Left lung (tissue), 10 donors: ENCODE measurements around the gene TMEM222. TPM values are rescaled to one million over a fixed set of nuclear protein-coding genes. Genes with fewer than 3 reads are reported as not detected.
A peak's percentile ranks its signal among the peaks of the same experiment; 100 is the strongest.

Experiments
- ATAC-seq: fragments of 200-7000 bp; cut with Tn5 transposase; one replicate; pipeline ENCODE4 v1.9.1; 2020; ENCODE audit warnings: moderate library complexity
- DNase-seq, 4 donors: peaks; one replicate each; pipeline ENCODE4 v3.0.0-alpha.2; 2013 to 2020
- H3K27ac ChIP-seq, 2 donors: fragments of 200-600 bp; sonication (generic) in 1 of 2; one replicate each; pipeline versions ENCODE4 v1.5.0 to v1.8.0; 2020 to 2021
- H3K27me3 ChIP-seq, 2 donors: fragments of 200-600 bp; sonication (generic) in 1 of 2; one replicate each; pipeline versions ENCODE4 v1.5.0 to v1.8.0; 2020 to 2021
- H3K36me3 ChIP-seq, 2 donors: fragments of 200-600 bp; sonication (generic) in 1 of 2; one replicate each; pipeline versions ENCODE4 v1.5.0 to v1.8.0; 2020 to 2021
- H3K4me1 ChIP-seq, 2 donors: fragments of 200-600 bp; one replicate each; pipeline ENCODE4 v1.8.0; 2021
- H3K4me3 ChIP-seq, 2 donors: fragments of 200-600 bp; sonication (generic) in 1 of 2; one replicate each; pipeline versions ENCODE4 v1.5.0 to v1.8.0; 2020 to 2021; ENCODE audit warnings: mild to moderate bottlenecking in 1 of 2
- H3K9me3 ChIP-seq, 2 donors: fragments of 200-600 bp; sonication (generic) in 1 of 2; one replicate each; pipeline versions ENCODE4 v1.5.0 to v1.8.0; 2020 to 2021
- CTCF ChIP-seq, 2 donors: fragments of 200-600 bp; sonication (generic) in 1 of 2; IDR thresholded peaks; one replicate each; pipeline versions ENCODE4 v1.5.0 to v1.8.0; 2021; ENCODE audit warnings: antibody characterized with exemption in 2 of 2
- intact Hi-C, 2 donors: fragments of 100-400 bp; cut with DNase I; formaldehyde crosslinking; loops; one replicate each; pipeline versions ENCODE4 v1.11.2 to v1.14.2; 2022
- polyA plus RNA-seq, 6 donors: library from polyadenylated mRNA; unstranded; fragments of 120-200 nt; gene quantifications; one replicate each; pipeline ENCODE4 v1.2.1, GENCODE V29; 2013; ENCODE audit not compliant: insufficient read length in 6 of 6
- total RNA-seq, 2 donors: library from RNA; stranded (reverse); fragmentation: NEBNext Ultra II Directional; extraction: Animal tissue kit (Norgen Biotek cat#: 25700); gene quantifications; one replicate each; pipeline ENCODE4 v1.2.1, GENCODE V29; 2021
- donor health status: DM: no; HTN: yes; CAD: no.
- donor health status: DM: no; HTN: no; CAD: no.

The TMEM222 gene
- total and polyA plus RNA-seq, 8 donors, result 29.4 to 40.4 (median 35.7) TPM

GRCh38 chr1:27380224-27380623 lies 58.3 kb downstream of the TMEM222 start:
- no peak for TF ChIP-seq CTCF (IDR thresholded peaks at IDR 0.05)
- peaks cover 3 to 30% of the 10 kb centered on the region in 2 donors for H3K4me1 ChIP-seq
- no peaks in the 10 kb centered on the region for H3K9me3 ChIP-seq
- H3K36me3 ChIP-seq, result no peaks in the 10 kb centered on the region
- H3K4me3 ChIP-seq, result no peak overlapping the region
- H3K27me3 ChIP-seq, result peaks cover 0 to 10% of the 10 kb centered on the region in 2 donors
- DNase-seq (no peak), ATAC-seq (no peak)
- H3K27ac ChIP-seq, result no peak overlapping the region
- intact Hi-C loops, result loop anchor here in 1 of 2 donors (10.0 kb wide), 1 partner anchor 275 kb away; no protein-coding TSS in a partner anchor

- no peak for TF ChIP-seq CTCF (IDR thresholded peaks at IDR 0.05)
- intact Hi-C loops, result loop anchor here in 1 of 2 donors (10.0 kb wide), 1 partner anchor 276 kb away; no protein-coding TSS in a partner anchor
- DNase-seq (no peak), ATAC-seq (peak; percentile 51)
- no peaks in the 10 kb centered on the region for H3K9me3 ChIP-seq
- H3K27ac ChIP-seq, result no peak overlapping the region
- peaks cover 3 to 26% of the 10 kb centered on the region in 2 donors for H3K4me1 ChIP-seq
- H3K27me3 ChIP-seq, result peaks cover 0 to 10% of the 10 kb centered on the region in 2 donors
- H3K36me3 ChIP-seq, result no peaks in the 10 kb centered on the region
- H3K4me3 ChIP-seq, result no peak overlapping the region
These were observed 59.1 kb downstream of the TMEM222 start for GRCh38 chr1:27380766-27381733.

- Histone ChIP-seq H3K27me3 (peaks cover 0 to 10% of the 10 kb centered on the region in 2 donors), H3K9me3 (no peaks in the 10 kb centered on the region), H3K36me3 (no peaks in the 10 kb centered on the region), H3K4me3 (no peak overlapping the region), H3K27ac (no peak overlapping the region), H3K4me1 (peaks cover 3 to 26% of the 10 kb centered on the region in 2 donors)
- DNase-seq, result no peak
- TF ChIP-seq CTCF (IDR thresholded peaks at IDR 0.05), result no peak
- no peak for ATAC-seq
- intact Hi-C loops, result loop anchor here in 1 of 2 donors (10.0 kb wide), 1 partner anchor 277 kb away; no protein-coding TSS in a partner anchor
These were observed 60.2 kb downstream of the TMEM222 start for GRCh38 chr1:27381969-27382762.

- H3K4me3 ChIP-seq, result peak within 1 kb of the TSS in 1 of 2 donors; percentile 24
- peak; percentile 95 for ATAC-seq
- intact Hi-C loops, result loop anchor here in 1 of 2 donors (10.0 kb wide), 1 partner anchor 278 kb away; no protein-coding TSS in a partner anchor
These were observed 61.2 kb downstream of the TMEM222 start, which contains the start of gene CD164L2 for GRCh38 chr1:27383039-27383605. Gene CD164L2 (minus strand): TSS chr1:27383333. CDS start chr1:27383239, 94 bp downstream.

More at GRCh38 chr1:27383039-27383605, 61.2 kb downstream of the TMEM222 start, which contains the start of gene CD164L2:
- peaks cover 0 to 10% of the 10 kb centered on the region in 2 donors for H3K27me3 ChIP-seq
- H3K36me3 ChIP-seq, result no peaks in the 10 kb centered on the region
- DNase-seq, result peak in 2 of 4 donors; percentile 77 to 90
- H3K9me3 ChIP-seq, result no peaks in the 10 kb centered on the region
- H3K4me1 ChIP-seq, result peaks cover 3 to 26% of the 10 kb centered on the region in 2 donors
- TF ChIP-seq CTCF (IDR thresholded peaks at IDR 0.05), result no peak
- no peak within 1 kb of the TSS for H3K27ac ChIP-seq
